Body of pancreas (tissue), 4 donors: Measurements from ENCODE around the gene LRG1. TPM values are rescaled to one million over a fixed set of nuclear protein-coding genes. Genes with fewer than 3 reads are reported as not detected.

ENCODE experiments used
- ATAC-seq: fragments of 150-250 bp; one replicate; pipeline ENCODE4 v1.9.1; 2016
- DNase-seq, 4 donors: peaks; one replicate each; pipeline ENCODE4 v3.0.0-alpha.2; 2019
- H3K27ac ChIP-seq, 4 donors: fragments of 200-600 bp; sonication (generic); 1 replicate in 3 of 4; 2 replicates in 1 of 4; pipeline versions ENCODE4 v1.5.1 to v1.6.1; 2016 to 2019; ENCODE audit warnings: mild to moderate bottlenecking in 1 of 4, mixed read lengths in 1 of 4, moderate library complexity in 1 of 4
- H3K27me3 ChIP-seq, 2 donors: fragments of 200-600 bp; sonication (generic); one replicate each; pipeline ENCODE4 v1.6.0; 2016; ENCODE audit warnings: mild to moderate bottlenecking in 1 of 2
- H3K36me3 ChIP-seq, 2 donors: fragments of 200-600 bp; sonication (generic); replicated peaks in 1 of 2; 2 replicates each; pipeline ENCODE4 v1.5.1; 2016; ENCODE audit warnings: low read depth in 2 of 2; ENCODE audit not compliant: insufficient read depth in 1 of 2
- H3K4me1 ChIP-seq: fragments of 200-600 bp; sonication (generic); one replicate; pipeline ENCODE4 v1.6.0; 2016
- H3K4me3 ChIP-seq, 2 donors: fragments of 200-600 bp; sonication (generic); 1 replicate in 1 of 2; 2 replicates in 1 of 2; pipeline ENCODE4 v1.5.1; 2016 to 2019
- H3K9me3 ChIP-seq, 3 donors: fragments of 200-600 bp; sonication (generic); 1 replicate in 2 of 3; 2 replicates in 1 of 3; pipeline ENCODE4 v1.5.1; 2016
- CTCF ChIP-seq, 7 experiments: fragments of 450-650 bp in 4 of 7; fragments of 200-600 bp in 3 of 7; sonication (generic) in 3 of 7; IDR thresholded peaks; one replicate each; pipeline ENCODE4 v1.5.1; 2016 to 2019; ENCODE audit warnings: antibody characterized with exemption in 7 of 7
- POLR2A ChIP-seq, 3 donors: fragments of 450-650 bp; IDR thresholded peaks; one replicate each; pipeline ENCODE4 v1.6.1; 2016; ENCODE audit warnings: antibody characterized with exemption in 3 of 3, mild to moderate bottlenecking in 2 of 3
- WGBS, 2 donors: methylation state at CpG; one replicate each; pipeline ENCODE4 v1.1.5; 2017; 5-methylcytosine and 5-hydroxymethylcytosine counted together
- intact Hi-C: fragments of 100-400 bp; cut with DNase I; formaldehyde crosslinking; loops from one replicate; pipeline ENCODE4 v1.15.1; 2023
- total RNA-seq, 2 donors: library from RNA; depleted of rRNA; stranded (reverse); fragments of >200 nt; gene quantifications; one replicate each; pipeline ENCODE4 v1.1.0, GENCODE V29; 2016

LRG1 gene
- total RNA-seq, 2 donors from 2014 or later: 8.8 to 21.1 TPM

DNA sequence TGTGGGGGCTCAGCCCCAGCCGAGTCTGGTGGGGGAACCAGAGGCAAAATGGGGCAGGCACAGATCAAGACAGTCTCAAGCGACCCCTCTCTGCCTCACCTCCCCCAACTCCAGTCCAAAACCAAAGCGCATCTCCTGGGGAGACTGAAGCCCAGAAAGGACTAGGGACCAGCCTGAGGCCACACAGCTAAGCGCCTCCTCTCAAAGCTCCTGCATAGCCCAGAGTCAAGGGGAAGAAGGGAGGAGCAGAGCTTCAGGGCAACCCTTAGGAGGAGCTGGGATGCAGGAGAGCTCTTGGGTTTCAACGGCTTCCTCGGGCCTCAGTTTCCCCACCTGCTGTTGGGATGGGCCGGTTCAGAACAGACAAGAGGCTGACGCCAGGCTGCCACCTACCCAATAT, 39.6 kb upstream of the LRG1 start:
- no peak overlapping the region for H3K4me3 ChIP-seq
- intact Hi-C loops: loop anchor here (10.0 kb wide), 1 partner anchor 55 kb away; the partner anchor contains the start of gene TNFAIP8L1
- H3K27ac ChIP-seq: no peak overlapping the region
- DNase-seq: no peak
- H3K9me3 ChIP-seq: no peaks in the 10 kb centered on the region
- TF ChIP-seq POLR2A (IDR thresholded peaks at IDR 0.05) (no peak), CTCF (IDR thresholded peaks at IDR 0.05) (no peak)
- H3K4me1 ChIP-seq: peaks cover 10% of the 10 kb centered on the region
- ATAC-seq: no peak
- peaks cover 0 to 16% of the 10 kb centered on the region in 2 donors for H3K27me3 ChIP-seq
- no peaks in the 10 kb centered on the region for H3K36me3 ChIP-seq
- 64 to 67% methylated on average over 4 to 7 of the region's 8 CpGs for WGBS, 2 donors

- Histone ChIP-seq H3K27me3 (peaks cover 0 to 16% of the 10 kb centered on the region in 2 donors), H3K36me3 (no peaks in the 10 kb centered on the region), H3K4me3 (no peak overlapping the region), H3K9me3 (no peaks in the 10 kb centered on the region), H3K4me1 (peaks cover 4% of the 10 kb centered on the region), H3K27ac (no peak overlapping the region)
- intact Hi-C loops: loop anchor here (10.0 kb wide), 1 partner anchor 56 kb away; the partner anchor contains the start of gene TNFAIP8L1
- ATAC-seq (no peak), DNase-seq (no peak)
- 62 to 63% methylated on average over 10 to 11 of the region's 11 CpGs for WGBS, 2 donors
- TF ChIP-seq CTCF (IDR thresholded peaks at IDR 0.05) (no peak), POLR2A (IDR thresholded peaks at IDR 0.05) (no peak)
These were observed 38.9 kb upstream of the LRG1 start for GRCh38 chr19:4578552-4579248.

DNA sequence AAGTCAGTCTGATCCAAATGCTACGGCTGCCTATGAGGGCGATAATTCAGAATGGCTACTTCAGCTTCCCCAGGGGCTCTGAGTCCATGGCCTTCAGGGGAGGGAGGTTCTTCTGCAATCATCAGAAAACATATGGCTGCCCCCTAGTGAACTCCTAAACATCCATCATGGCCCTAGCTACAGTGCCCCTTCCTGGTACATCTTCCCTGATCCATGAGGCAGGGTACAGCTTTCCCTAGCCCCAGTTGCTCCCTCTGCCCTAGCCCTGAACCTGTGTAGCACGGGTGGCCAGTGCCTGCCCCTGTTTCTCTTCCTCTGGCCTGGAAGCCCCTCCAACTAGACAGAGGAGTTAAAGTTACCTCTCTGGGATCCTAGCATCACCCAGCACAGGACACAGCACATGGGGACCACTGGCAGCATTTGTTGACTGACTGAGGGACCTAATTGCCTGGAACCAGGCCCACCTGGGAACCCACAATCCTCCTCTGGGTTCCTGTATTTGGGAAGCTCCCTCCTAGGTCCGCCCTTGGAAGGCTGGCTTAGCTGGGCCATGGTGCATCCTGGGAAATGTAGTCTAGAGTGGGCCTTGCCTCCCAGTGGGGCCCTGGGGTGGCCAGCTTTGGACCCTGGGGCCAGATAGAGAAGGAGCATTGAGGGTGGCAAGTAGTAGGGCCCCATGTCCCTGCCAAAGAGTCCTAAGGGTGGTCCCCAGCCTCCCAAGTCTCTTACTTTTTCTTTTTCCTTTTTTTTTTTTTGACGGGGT, 37.4 kb upstream of the LRG1 start:
- H3K36me3 ChIP-seq: no peaks in the 10 kb centered on the region
- ATAC-seq (no peak), DNase-seq (no peak)
- H3K27ac ChIP-seq: no peak overlapping the region
- TF ChIP-seq POLR2A (IDR thresholded peaks at IDR 0.05): no peak
- no peak for TF ChIP-seq CTCF (IDR thresholded peaks at IDR 0.05)
- no peaks in the 10 kb centered on the region for H3K9me3 ChIP-seq
- H3K4me1 ChIP-seq: peaks cover 4% of the 10 kb centered on the region
- H3K4me3 ChIP-seq: no peak overlapping the region
- peaks cover 0 to 18% of the 10 kb centered on the region in 2 donors for H3K27me3 ChIP-seq
- 74 to 88% methylated on average over 3 to 5 of the region's 5 CpGs for WGBS, 2 donors
- intact Hi-C loops: loop anchor here (10.0 kb wide), 1 partner anchor 58 kb away; the partner anchor contains the start of gene TNFAIP8L1

- Histone ChIP-seq H3K4me1 (peaks cover 4% of the 10 kb centered on the region), H3K36me3 (no peaks in the 10 kb centered on the region), H3K27ac (no peak overlapping the region), H3K9me3 (no peaks in the 10 kb centered on the region), H3K4me3 (no peak overlapping the region), H3K27me3 (peaks cover 0 to 18% of the 10 kb centered on the region in 2 donors)
- DNase-seq: peak; percentile 63 to 72 (median 66)
- peak; percentile 45 for ATAC-seq
- intact Hi-C loops: loop anchor here (10.0 kb wide), 1 partner anchor 59 kb away; the partner anchor contains the start of gene TNFAIP8L1
- WGBS, 2 donors: 50 to 65% methylated on average over 16 to 17 of the region's 17 CpGs
- peak; percentile 4 to 73 (median 54) for TF ChIP-seq CTCF (IDR thresholded peaks at IDR 0.05)
- TF ChIP-seq POLR2A (IDR thresholded peaks at IDR 0.05): no peak
These were observed 36.4 kb upstream of the LRG1 start for GRCh38 chr19:4576016-4576933.
